Retinal pigment epithelial cell (primary cell): Measurements from ENCODE around the gene MRFAP1L1.

Experiments used
- DNase-seq: peaks from one replicate; pipeline ENCODE4 v3.0.0-alpha.2; 2010; ENCODE audit warnings: low read depth
- H3K4me3 ChIP-seq: 2 replicates; pipeline ENCODE4 v1.5.1; 2011; ENCODE audit warnings: mild to moderate bottlenecking, low read length, control low read depth, moderate library complexity
- CTCF ChIP-seq: conservative IDR thresholded peaks from 2 replicates; pipeline ENCODE4 v1.5.1; 2011; ENCODE audit warnings: low read depth, low read length, control low read depth, inconsistent platforms

The MRFAP1L1 gene

GRCh38 chr4:6746721-6747293, 37.1 kb upstream of the MRFAP1L1 start:
- peak; percentile 25 for DNase-seq
- no peak overlapping the region for H3K4me3 ChIP-seq
- no peak for TF ChIP-seq CTCF

- no peak for TF ChIP-seq CTCF
- DNase-seq, result no peak
- no peak overlapping the region for H3K4me3 ChIP-seq
These were observed 33.3 kb upstream of the MRFAP1L1 start for GRCh38 chr4:6742989-6743388.

- no peak for DNase-seq
- no peak overlapping the region for H3K4me3 ChIP-seq
- no peak for TF ChIP-seq CTCF
These were observed 32.8 kb upstream of the MRFAP1L1 start for GRCh38 chr4:6742507-6742906.

- no peak overlapping the region for H3K4me3 ChIP-seq
- DNase-seq, result no peak
- TF ChIP-seq CTCF, result no peak
These were observed 30.7 kb upstream of the MRFAP1L1 start for GRCh38 chr4:6740347-6740746.

GRCh38 chr4:6739920-6740319, 30.3 kb upstream of the MRFAP1L1 start:
- DNase-seq, result no peak
- no peak for TF ChIP-seq CTCF
- H3K4me3 ChIP-seq, result no peak overlapping the region

- no peak for DNase-seq
- H3K4me3 ChIP-seq, result no peak overlapping the region
- no peak for TF ChIP-seq CTCF
These were observed 24.6 kb upstream of the MRFAP1L1 start for GRCh38 chr4:6734165-6734786.
